ENCODE data around the gene LRR1. TPM values are rescaled to one million over a fixed set of nuclear protein-coding genes. Genes with fewer than 3 reads are reported as not detected.
A peak's percentile ranks its signal among the peaks of the same experiment; 100 is the strongest.
"Not testable (repeated sequence)": the region's sequence is repeated elsewhere in the genome, so short reads cannot be mapped to it uniquely, and the experiment has no call there.

The LRR1 gene
- total RNA-seq, 2 donors from 2014 or later, result 18.2 to 26.7 TPM

GRCh38 chr14:49584981-49585640, 13.6 kb upstream of the LRR1 start:
- intact Hi-C loops (cut with DNase I, micrococcal nuclease); ATAC-seq: not testable (repeated sequence)
- peak in 1 of 2 donors; percentile 23 for DNase-seq

DNA sequence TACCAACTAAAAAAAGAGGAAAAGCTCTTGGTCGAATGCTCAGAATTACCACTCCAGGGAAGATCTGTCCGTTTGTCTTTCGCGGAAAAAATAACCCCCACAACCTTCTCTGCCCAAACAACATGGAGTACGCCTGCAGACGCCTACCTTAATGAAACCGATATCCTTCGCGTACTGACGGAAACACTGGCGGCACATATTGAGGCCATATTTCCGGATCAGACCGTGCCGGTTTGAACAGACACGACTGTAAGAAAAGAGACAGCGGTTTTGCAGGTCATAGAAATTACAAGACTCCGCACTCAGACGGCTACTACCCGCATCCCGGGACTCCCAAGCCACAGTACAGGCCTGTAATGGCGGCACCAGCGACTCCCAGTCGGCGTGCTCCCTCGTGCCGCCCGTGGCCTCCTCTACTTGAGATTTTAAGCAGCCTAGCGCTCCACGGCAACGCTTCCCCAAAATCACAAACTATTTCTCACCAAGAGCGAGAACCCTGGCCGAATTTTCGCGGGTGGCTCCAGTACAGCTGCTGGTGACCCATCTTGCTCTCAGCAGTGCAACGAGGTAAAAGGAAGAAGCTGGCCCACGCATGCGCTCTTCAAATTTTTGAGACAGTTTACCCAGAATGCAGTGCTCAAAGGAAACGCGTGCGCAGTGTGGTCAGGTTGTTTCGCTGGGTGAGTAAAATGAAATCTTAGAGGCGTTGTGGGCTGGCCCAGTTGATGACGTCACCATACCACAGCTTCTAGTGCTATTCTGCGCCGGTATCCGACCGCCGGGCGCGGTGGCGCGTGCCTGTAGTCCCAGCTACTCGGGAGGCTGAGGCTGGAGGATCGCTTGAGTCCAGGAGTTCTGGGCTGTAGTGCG, 12.7 kb upstream of the LRR1 start, which contains the start of gene RPS29:
TSS of gene RPS29 (minus strand) at position 578 of the 870 bp plus-strand sequence. CDS start at position 544, 34 bp downstream.
- ATAC-seq, result peak; percentile 91
- intact Hi-C loops (cut with DNase I, micrococcal nuclease), result no loop called here
- DNase-seq, result peak; percentile 97 to 98

DNA sequence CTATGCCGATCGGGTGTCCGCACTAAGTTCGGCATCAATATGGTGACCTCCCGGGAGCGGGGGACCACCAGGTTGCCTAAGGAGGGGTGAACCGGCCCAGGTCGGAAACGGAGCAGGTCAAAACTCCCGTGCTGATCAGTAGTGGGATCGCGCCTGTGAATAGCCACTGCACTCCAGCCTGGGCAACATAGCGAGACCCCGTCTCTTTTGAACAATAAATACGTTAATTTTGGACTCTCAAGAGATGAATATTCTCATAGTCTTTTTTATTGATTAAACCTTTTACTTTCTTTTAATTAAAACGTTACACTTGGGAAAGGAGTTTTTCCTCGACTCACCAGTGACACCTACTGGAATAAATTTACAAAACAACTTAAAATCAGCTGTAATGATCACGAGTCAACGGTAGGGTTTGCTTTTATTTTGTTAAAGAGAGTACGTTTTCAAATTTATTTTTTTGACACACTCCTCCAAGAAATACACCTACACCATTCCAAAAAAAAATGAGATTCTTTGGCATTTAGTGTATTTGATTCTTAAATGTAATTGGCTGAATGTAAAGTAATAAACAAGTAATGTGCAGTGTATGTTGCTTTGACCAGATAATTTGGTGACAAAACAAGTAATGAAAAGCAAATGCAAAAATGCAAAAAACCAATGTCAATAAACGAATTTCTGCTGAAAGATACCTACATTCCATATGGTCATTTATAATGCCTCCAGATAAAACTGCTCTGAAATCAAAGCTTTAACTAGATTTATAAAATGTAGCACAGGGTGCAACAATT, 11.9 kb upstream of the LRR1 start:
- peak in 1 of 2 donors; percentile 41 for DNase-seq
- peak; percentile 39 for ATAC-seq
- intact Hi-C loops (cut with DNase I, micrococcal nuclease), result no loop called here

GRCh38 chr14:49589387-49589786, 9.4 kb upstream of the LRR1 start:
- intact Hi-C loops (cut with DNase I, micrococcal nuclease), result no loop called here
- DNase-seq (no peak), ATAC-seq (no peak)

- DNase-seq, result no peak
- no peak for ATAC-seq
- intact Hi-C loops (cut with DNase I, micrococcal nuclease), result no loop called here
These were observed 5.7 kb upstream of the LRR1 start for GRCh38 chr14:49593016-49593415.

- ATAC-seq (peak; percentile 61), DNase-seq (peak; percentile 36 to 72)
These were observed 4.2 kb upstream of the LRR1 start for GRCh38 chr14:49594347-49595091.

DNA sequence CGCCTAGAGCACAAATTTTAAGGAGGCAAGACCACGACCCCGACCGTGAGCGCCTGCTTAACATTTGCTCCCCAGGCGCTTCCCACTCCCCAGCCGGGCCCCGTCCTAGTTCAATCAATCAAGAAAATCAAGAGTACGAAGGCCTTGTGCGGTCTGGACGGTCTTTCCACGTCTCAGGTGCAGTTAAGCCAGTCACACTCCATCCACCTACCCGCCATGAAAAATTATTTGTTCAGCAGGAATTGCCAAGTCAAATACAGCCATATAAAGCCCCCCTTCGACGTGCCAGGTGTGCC, 603 bp upstream of the LRR1 start:
- no peak for DNase-seq

More at GRCh38 chr14:49594347-49595091, 4.2 kb upstream of the LRR1 start:
- intact Hi-C loops (cut with DNase I, micrococcal nuclease), result no loop called here

DNA sequence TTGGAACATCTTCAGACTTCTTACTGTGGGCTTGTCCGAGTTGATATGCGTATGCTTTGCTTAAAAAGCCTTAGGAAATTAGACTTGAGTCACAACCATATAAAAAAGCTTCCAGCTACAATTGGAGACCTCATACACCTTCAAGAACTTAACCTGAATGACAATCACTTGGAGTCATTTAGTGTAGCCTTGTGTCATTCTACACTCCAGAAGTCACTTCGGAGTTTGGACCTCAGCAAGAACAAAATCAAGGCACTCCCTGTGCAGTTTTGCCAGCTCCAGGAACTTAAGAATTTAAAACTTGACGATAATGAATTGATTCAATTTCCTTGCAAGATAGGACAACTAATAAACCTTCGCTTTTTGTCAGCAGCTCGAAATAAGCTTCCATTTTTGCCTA, 8.8 kb downstream of the LRR1 start:
- DNase-seq (no peak), ATAC-seq (peak; percentile 86)
- intact Hi-C loops (cut with DNase I, micrococcal nuclease), result no loop called here

More for the DNA sequence above, 603 bp upstream of the LRR1 start:
- peak; percentile 7 for ATAC-seq
- intact Hi-C loops (cut with DNase I, micrococcal nuclease), result no loop called here

DNA sequence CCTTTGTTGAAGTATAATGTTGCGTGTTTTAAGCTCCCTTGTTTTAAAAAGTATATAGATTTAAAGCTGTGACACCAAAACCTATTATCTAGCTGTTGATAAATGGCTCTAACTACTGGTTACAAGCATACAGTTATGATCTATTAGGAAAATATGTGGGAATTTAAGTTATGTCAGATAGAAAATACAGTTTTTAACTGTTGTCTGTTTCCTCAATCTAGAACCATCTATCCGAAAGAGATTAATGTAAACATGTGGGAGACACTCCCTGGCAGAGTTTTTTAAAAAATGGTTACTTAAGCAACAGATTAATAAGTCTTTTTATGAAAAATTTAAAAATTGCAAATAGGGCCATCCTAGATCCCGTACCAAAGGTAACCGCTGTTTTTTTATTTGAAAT, 13.5 kb downstream of the LRR1 start:
- ATAC-seq (no peak), DNase-seq (no peak)
- intact Hi-C loops (cut with DNase I, micrococcal nuclease), result no loop called here

DNA sequence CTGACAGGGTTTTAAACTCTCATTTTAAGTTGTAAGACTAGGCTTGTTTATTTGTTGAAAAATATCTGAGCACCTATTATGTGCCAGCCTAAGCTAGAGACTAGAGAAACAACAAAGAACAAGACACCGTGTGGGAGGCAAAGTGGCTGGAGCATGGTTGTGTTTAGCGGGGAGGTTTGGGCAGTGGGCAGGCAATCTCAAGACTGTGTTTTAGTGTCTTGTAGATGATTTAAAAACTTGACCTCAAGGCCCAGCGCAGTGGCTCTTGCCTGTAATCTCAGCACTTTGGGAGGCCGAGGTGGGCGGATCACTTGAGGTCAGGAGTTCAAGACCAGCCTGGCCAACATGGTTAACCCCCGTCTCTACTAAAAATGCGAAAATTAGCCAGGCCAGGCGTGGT, 13.9 kb downstream of the LRR1 start:
- ATAC-seq, result no peak
- DNase-seq, result no peak
- intact Hi-C loops (cut with DNase I, micrococcal nuclease), result no loop called here

DNA sequence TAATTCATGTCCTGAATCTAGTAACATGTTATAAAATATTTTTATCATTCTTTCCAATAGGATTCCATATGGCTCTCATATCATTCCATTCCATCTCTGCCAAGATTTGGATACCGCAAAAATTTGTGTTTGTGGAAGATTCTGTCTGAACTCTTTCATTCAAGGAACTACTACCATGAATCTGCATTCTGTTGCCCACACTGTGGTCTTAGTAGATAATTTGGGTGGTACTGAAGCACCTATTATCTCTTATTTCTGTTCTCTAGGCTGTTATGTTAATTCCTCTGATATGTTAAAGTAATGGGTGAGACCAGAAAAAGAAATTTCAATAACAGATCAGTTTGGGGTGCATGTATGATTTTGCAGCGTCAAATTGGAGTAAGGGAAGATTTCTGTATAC, 15.5 kb downstream of the LRR1 start:
- intact Hi-C loops (cut with DNase I, micrococcal nuclease), result no loop called here
- ATAC-seq (no peak), DNase-seq (no peak)

DNA sequence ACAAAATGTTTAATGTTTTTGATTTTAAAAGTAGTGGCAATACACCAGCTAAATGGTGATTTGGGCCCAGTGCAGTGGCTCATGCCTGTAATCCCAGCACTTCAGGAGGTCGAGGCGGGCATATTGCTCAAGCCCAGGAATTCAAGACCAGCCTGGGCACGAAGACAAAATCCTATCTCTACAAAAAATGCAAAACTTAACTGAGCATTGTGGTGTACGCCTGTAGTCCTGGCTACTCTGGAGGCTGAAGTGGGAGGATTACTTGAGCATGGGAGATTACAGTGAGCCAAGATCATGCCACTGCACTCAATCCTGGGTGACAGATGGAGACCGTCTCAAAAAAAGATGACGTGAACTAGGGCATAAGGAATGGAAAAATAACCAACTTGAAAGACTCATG, 17.0 kb downstream of the LRR1 start:
- DNase-seq, result no peak
- no peak for ATAC-seq
- intact Hi-C loops (cut with DNase I, micrococcal nuclease), result no loop called here

- DNase-seq (no peak), ATAC-seq (no peak)
- intact Hi-C loops (cut with DNase I, micrococcal nuclease), result no loop called here
These were observed 19.2 kb downstream of the LRR1 start for GRCh38 chr14:49617852-49618519.

DNA sequence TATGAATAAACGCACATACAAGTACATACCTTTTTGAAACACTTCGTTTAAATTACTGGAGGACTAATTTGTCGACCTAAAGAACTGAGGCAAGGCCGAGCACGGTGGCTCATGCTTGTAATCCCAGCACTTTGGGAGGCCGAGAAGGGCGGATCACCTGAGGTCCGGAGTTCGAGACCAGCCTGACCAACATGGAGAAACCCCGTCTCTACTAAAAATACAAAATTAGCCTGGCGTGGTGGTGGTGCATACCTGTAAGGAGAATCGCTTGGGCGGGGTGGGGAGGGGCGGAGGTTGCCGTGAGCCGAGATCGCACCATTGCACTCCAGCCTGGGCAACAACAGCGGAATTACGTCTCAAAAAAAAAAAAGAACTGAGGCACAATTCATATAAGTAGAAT, 20.5 kb downstream of the LRR1 start:
- peak in 1 of 2 donors; percentile 31 for DNase-seq

DNA sequence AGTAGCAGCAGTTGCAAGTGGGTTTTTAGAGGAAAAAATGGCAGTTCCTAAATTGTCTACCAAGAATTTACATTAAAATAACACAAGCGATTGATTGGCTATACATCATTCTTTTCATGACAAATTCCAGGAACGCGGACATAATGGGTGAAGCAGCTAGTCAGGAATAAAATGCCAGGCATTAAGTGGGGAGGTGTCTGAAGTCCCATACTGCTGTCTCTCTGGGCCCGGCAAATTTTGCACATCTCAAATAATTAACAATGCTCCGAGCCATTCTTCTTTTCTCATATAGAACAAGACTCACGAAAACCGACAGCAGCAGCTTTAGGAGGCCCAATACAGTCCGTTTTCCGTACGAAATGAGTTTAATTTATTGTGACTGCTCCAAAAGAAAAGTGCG, 21.0 kb downstream of the LRR1 start:
- DNase-seq (no peak), ATAC-seq (no peak)
- intact Hi-C loops (cut with DNase I, micrococcal nuclease), result no loop called here

More for the DNA sequence above, 20.5 kb downstream of the LRR1 start:
- ATAC-seq; intact Hi-C loops (cut with DNase I, micrococcal nuclease): not testable (repeated sequence)

- intact Hi-C loops (cut with DNase I, micrococcal nuclease), result no loop called here
- ATAC-seq, result peak; percentile 91
- DNase-seq, result peak; percentile 97 to 99
These were observed 21.7 kb downstream of the LRR1 start, which contains the start of the genes MGAT2 and RPL36AL for GRCh38 chr14:49620182-49621113. Gene MGAT2, plus strand, starts transcription at chr14:49620799. Its CDS starts 470 bp downstream, at chr14:49621269. Gene RPL36AL, minus strand, starts transcription at chr14:49620626. Its CDS starts 1,522 bp downstream, at chr14:49619104.

Data from left colon (tissue), 2 donors.